Liver (tissue), 9 donors: ENCODE measurements around the gene ZNF74. TPM values are rescaled to one million over a fixed set of nuclear protein-coding genes. Genes with fewer than 3 reads are reported as not detected.

Experiments used
- DNase-seq: peaks from one replicate; pipeline ENCODE4 v3.0.0-alpha.2; 2017; ENCODE audit warnings: low spot score
- H3K27ac ChIP-seq, 2 donors: one replicate each; pipeline ENCODE4 v1.7.0; 2013; ENCODE audit warnings: inconsistent platforms in 2 of 2, low read length in 2 of 2, control low read depth in 1 of 2, low read depth in 1 of 2, mild to moderate bottlenecking in 1 of 2
- H3K27me3 ChIP-seq, 4 donors: one replicate each; pipeline versions ENCODE4 v1.6.1 to v1.7.0; 2013; ENCODE audit warnings: low read length in 3 of 4, inconsistent platforms in 1 of 4, mild to moderate bottlenecking in 1 of 4, moderate library complexity in 1 of 4; ENCODE audit not compliant: control insufficient read depth in 4 of 4, insufficient read depth in 4 of 4
- H3K36me3 ChIP-seq, 4 donors: one replicate each; pipeline versions ENCODE4 v1.6.1 to v1.7.0; 2013; ENCODE audit warnings: low read length in 3 of 4, mild to moderate bottlenecking in 3 of 4, low read depth in 1 of 4, moderate library complexity in 1 of 4; ENCODE audit not compliant: control insufficient read depth in 4 of 4, insufficient read depth in 3 of 4
- H3K4me1 ChIP-seq, 4 donors: one replicate each; pipeline versions ENCODE4 v1.6.1 to v1.7.0; 2013; ENCODE audit warnings: low read length in 3 of 4, mild to moderate bottlenecking in 3 of 4, moderate library complexity in 1 of 4; ENCODE audit not compliant: control insufficient read depth in 4 of 4, insufficient read depth in 4 of 4
- H3K4me3 ChIP-seq, 3 donors: one replicate each; pipeline versions ENCODE4 v1.6.1 to v1.7.0; 2013; ENCODE audit warnings: low read length in 3 of 3, control low read depth in 1 of 3, low read depth in 1 of 3, mild to moderate bottlenecking in 1 of 3
- H3K9ac ChIP-seq, 2 donors: one replicate each; pipeline ENCODE4 v1.7.0; 2013; ENCODE audit warnings: low read length in 2 of 2, mild to moderate bottlenecking in 2 of 2, moderate library complexity in 2 of 2, control low read depth in 1 of 2, low read depth in 1 of 2
- H3K9me3 ChIP-seq, 4 donors: one replicate each; pipeline versions ENCODE4 v1.6.1 to v1.7.0; 2013; ENCODE audit warnings: low read length in 3 of 4; ENCODE audit not compliant: control insufficient read depth in 4 of 4
- FOXA1 ChIP-seq: IDR thresholded peaks from 2 replicates; pipeline ENCODE4 v1.6.1; 2016; ENCODE audit warnings: antibody characterized with exemption
- FOXA2 ChIP-seq: IDR thresholded peaks from 2 replicates; pipeline ENCODE4 v1.6.1; 2016; ENCODE audit warnings: antibody characterized with exemption
- GABPA ChIP-seq, 2 donors: IDR thresholded peaks in 1 of 2; conservative IDR thresholded peaks in 1 of 2; 2 replicates each; pipeline ENCODE4 v1.6.1; 2016; ENCODE audit warnings: antibody characterized with exemption in 2 of 2, mild to moderate bottlenecking in 1 of 2, moderate library complexity in 1 of 2
- HNF4G ChIP-seq: IDR thresholded peaks from 2 replicates; pipeline ENCODE4 v1.6.1; 2016; ENCODE audit warnings: antibody characterized with exemption
- NR2F2 ChIP-seq: IDR thresholded peaks from 2 replicates; pipeline ENCODE4 v1.6.1; 2016; ENCODE audit warnings: antibody characterized with exemption
- RXRA ChIP-seq, 2 donors: IDR thresholded peaks; 2 replicates each; pipeline ENCODE4 v1.6.1; 2017 to 2018; ENCODE audit warnings: antibody characterized with exemption in 2 of 2, mild to moderate bottlenecking in 1 of 2
- TAF1 ChIP-seq: conservative IDR thresholded peaks from 2 replicates; pipeline ENCODE4 v1.6.1; 2016; ENCODE audit warnings: antibody characterized with exemption, mild to moderate bottlenecking
- WGBS: extraction: QIAGEN DNeasy Blood & Tissue Kit; methylation state at CpG from one replicate; pipeline ENCODE4 v1.1.7; 2013; 5-methylcytosine and 5-hydroxymethylcytosine counted together
- polyA plus RNA-seq, 2 donors: library from polyadenylated mRNA; stranded (reverse) in 1 of 2; unstranded in 1 of 2; fragments of 200-250 nt in 1 of 2; fragments of >200 nt in 1 of 2; fragmentation: Nextera tagmentation in 1 of 2; extraction: Ambion mirVana in 1 of 2; gene quantifications; one replicate each; pipeline versions ENCODE4 v1.2.1 to v1.2.3, GENCODE V29; 2013 to 2015
- total RNA-seq, 2 donors: library from RNA; depleted of rRNA; stranded (reverse); fragments of >200 nt; gene quantifications; one replicate each; pipeline ENCODE4 v1.2.3, GENCODE V29; 2014
- TF ChIP-seq, protein P1 (sequence below): IDR thresholded peaks from 2 replicates; pipeline ENCODE4 v1.6.1; 2016; ENCODE audit warnings: antibody characterized with exemption
- TF ChIP-seq, protein P2 (sequence below): IDR thresholded peaks from 2 replicates; pipeline ENCODE4 v1.6.1; 2016; ENCODE audit warnings: antibody characterized with exemption
- donor health status: healthy.
- donor health status: healthy.
- donor health status: healthy.
- donor health status: healthy.
- donor health status: healthy.

The ZNF74 gene
- total and polyA plus RNA-seq, 4 donors = 0.99 to 5.0 (median 3.1) TPM

DNA sequence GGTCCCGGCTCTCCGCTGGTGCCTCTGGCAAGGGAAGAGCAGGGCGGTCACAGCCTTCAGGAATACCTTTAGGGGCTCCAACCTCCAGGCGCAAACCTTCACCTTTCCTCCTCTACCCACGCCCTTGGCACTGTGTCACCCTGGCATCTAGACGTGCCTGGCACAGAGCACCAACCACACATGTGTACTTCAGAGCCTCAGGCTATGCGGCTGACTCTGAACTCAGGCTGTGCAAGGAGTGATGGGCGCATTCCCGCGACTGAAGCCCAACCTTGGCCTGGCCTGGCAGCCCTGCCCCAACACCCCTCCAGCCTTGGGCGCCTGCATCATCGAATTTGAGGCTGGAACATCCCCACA, 32.3 kb downstream of the ZNF74 start:
- Histone ChIP-seq H3K27ac (no peak overlapping the region), H3K27me3 (peaks cover 0 to 10% (median 3%) of the 10 kb centered on the region in 4 donors), H3K9me3 (no peaks in the 10 kb centered on the region), H3K4me3 (no peak overlapping the region), H3K36me3 (no peaks in the 10 kb centered on the region), H3K9ac (no peak overlapping the region), H3K4me1 (peaks cover 18 to 48% (median 29%) of the 10 kb centered on the region in 4 donors)
- 67% methylated on average over 12 of the region's 12 CpGs for WGBS
- DNase-seq = no peak
- no peak for TF ChIP-seq HNF4G

DNA sequence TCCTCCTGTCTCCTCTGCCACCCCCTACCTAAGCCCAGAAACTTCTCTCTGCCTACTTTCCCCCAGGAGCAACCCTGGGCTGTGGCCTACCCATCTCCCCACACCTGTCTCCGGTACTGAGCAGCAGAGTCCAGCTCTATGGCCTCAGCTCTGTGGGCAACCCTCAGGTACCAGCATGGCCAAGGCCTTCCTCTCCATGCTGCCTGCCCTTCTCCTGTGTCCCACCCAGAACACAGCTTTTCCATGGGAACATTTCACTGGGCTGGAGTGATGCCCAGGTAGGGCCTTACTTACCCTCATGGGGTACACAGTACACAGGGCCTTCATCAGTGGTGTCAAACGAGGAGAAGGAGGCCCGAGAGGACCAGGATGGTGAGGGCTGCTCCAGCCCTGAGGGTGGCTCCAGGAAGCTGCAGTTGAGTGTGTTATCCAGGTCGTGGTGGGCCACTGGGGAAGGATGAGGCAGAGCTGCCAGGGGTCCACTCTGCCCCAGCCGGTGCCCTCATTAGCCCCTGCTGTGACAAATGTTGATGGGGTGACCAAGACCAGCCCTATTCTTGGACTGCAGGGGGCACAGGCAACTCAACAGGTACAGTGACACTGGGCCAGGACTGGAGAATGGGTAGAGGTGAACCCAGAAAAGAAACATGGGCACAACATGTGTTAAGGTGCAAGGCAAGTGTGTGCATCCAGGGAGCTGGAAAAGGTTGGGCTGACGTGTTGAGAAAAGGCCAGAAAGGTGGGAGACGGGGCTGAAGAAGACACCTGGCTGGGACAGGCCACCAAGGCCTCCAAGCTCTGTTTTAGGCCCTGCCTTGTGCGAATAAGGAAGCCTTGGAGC, 33.4 kb downstream of the ZNF74 start:
- Histone ChIP-seq H3K27ac (no peak overlapping the region), H3K9ac (no peak overlapping the region), H3K4me1 (peaks cover 20 to 50% (median 31%) of the 10 kb centered on the region in 4 donors), H3K4me3 (no peak overlapping the region), H3K27me3 (peaks cover 0 to 10% (median 3%) of the 10 kb centered on the region in 4 donors), H3K9me3 (no peaks in the 10 kb centered on the region), H3K36me3 (no peaks in the 10 kb centered on the region)
- 94% methylated on average over 8 of the region's 8 CpGs for WGBS
- TF ChIP-seq RXRA (IDR thresholded peaks at IDR 0.05) (no peak), TAF1 (no peak), FOXA2 (no peak), GABPA (IDR thresholded peaks at IDR 0.05 in 1 of 2, conservative IDR thresholded peaks at IDR 0.05 in 1 of 2) (no peak), NR2F2 (no peak)
- TF ChIP-seq, protein P1, sequence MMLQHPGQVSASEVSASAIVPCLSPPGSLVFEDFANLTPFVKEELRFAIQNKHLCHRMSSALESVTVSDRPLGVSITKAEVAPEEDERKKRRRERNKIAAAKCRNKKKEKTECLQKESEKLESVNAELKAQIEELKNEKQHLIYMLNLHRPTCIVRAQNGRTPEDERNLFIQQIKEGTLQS = no peak
- TF ChIP-seq, protein P2, sequence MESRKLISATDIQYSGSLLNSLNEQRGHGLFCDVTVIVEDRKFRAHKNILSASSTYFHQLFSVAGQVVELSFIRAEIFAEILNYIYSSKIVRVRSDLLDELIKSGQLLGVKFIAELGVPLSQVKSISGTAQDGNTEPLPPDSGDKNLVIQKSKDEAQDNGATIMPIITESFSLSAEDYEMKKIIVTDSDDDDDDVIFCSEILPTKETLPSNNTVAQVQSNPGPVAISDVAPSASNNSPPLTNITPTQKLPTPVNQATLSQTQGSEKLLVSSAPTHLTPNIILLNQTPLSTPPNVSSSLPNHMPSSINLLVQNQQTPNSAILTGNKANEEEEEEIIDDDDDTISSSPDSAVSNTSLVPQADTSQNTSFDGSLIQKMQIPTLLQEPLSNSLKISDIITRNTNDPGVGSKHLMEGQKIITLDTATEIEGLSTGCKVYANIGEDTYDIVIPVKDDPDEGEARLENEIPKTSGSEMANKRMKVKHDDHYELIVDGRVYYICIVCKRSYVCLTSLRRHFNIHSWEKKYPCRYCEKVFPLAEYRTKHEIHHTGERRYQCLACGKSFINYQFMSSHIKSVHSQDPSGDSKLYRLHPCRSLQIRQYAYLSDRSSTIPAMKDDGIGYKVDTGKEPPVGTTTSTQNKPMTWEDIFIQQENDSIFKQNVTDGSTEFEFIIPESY = no peak
- no peak for DNase-seq

DNA sequence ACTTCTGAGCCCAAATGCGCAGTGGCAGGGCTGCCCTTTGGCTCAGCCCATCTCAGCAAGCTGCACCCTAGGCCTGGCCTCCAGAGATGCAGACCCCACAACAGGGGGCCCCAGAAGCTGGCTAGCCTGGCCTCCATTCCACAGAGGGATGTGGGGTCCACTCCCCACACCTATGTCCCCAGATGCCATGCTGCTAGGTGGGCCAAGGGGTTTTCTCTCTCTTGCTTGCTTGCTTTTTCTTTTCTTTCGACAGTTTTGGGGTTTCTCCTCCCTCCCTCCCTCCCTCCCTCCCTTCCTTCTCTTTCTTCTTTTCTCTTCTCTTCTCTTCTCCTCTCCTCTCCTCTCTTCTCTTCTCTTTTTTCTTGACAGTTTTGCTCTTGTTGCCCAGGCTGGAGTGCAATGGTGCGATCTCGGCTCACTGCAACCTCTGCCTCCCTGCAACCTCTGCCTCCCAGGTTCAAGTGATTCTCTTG, 34.0 kb downstream of the ZNF74 start:
- H3K4me1 ChIP-seq = peaks cover 18 to 48% (median 29%) of the 10 kb centered on the region in 4 donors
- no peak overlapping the region for H3K9ac ChIP-seq
- H3K9me3 ChIP-seq = no peaks in the 10 kb centered on the region
- TF ChIP-seq TAF1 = no peak
- TF ChIP-seq, protein P2 = no peak
- no peak for TF ChIP-seq FOXA1
- H3K4me3 ChIP-seq = no peak overlapping the region
- no peaks in the 10 kb centered on the region for H3K36me3 ChIP-seq
- 93% methylated on average over 4 of the region's 4 CpGs for WGBS
- H3K27ac ChIP-seq = no peak overlapping the region
- DNase-seq = no peak
- peaks cover 0 to 10% (median 3%) of the 10 kb centered on the region in 4 donors for H3K27me3 ChIP-seq
